GM12875 (cell line): ENCODE results near the gene XYLT2.

Experiments
- H3K4me3 ChIP-seq: one replicate; pipeline ENCODE4 v1.5.1; 2011; ENCODE audit warnings: low read depth, low read length, control low read depth
- TF ChIP-seq, protein P1 (sequence below): IDR thresholded peaks from 2 replicates; pipeline ENCODE4 v1.5.1; 2011; ENCODE audit warnings: low read depth, mild to moderate bottlenecking, control low read depth, inconsistent platforms, low read length, moderate library complexity, borderline replicate concordance; ENCODE audit not compliant: insufficient read depth

Gene XYLT2

DNA sequence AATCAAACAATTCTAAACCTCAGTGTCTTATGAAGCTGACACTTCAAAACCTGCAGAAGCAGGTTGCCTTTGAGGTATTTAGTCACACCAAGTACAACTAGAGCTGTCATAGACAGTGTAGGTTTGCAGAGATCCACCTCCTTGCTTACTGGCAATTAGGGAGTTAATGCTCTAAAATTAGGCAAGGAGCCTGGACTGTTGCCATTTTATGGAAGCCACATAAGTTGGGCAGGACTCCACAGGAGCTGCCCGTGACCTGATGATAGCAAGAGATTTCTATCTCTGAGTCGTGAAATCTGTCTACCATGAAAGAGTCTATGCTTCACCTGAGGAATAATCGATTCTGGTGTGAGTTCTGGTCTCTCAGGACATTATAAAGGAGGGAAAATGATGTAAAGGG is 36.0 kb downstream of the XYLT2 start:
- no peak overlapping the region for H3K4me3 ChIP-seq
- TF ChIP-seq, protein P1, sequence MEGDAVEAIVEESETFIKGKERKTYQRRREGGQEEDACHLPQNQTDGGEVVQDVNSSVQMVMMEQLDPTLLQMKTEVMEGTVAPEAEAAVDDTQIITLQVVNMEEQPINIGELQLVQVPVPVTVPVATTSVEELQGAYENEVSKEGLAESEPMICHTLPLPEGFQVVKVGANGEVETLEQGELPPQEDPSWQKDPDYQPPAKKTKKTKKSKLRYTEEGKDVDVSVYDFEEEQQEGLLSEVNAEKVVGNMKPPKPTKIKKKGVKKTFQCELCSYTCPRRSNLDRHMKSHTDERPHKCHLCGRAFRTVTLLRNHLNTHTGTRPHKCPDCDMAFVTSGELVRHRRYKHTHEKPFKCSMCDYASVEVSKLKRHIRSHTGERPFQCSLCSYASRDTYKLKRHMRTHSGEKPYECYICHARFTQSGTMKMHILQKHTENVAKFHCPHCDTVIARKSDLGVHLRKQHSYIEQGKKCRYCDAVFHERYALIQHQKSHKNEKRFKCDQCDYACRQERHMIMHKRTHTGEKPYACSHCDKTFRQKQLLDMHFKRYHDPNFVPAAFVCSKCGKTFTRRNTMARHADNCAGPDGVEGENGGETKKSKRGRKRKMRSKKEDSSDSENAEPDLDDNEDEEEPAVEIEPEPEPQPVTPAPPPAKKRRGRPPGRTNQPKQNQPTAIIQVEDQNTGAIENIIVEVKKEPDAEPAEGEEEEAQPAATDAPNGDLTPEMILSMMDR: no peak

DNA sequence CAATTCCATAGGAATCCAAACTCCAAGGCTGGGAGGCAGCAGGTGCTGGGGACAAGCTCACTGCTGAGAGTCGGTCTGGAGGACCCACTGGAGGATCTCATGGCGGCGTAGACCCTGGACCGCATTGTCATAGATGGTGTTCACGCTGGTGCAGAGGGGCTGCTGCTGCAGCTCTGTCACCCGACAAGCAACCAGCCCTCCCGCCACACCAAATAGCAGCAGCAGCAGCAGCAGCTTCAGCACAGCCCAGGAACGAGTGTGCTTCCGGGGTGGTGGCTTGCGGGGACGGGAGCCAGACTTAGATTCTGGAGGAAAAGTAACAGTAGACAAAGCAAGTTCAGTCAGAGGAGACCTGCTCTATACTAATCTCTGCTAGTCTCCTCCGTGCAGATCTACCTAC is 37.0 kb downstream of the XYLT2 start:
- no peak overlapping the region for H3K4me3 ChIP-seq
- TF ChIP-seq, protein P1: no peak

DNA sequence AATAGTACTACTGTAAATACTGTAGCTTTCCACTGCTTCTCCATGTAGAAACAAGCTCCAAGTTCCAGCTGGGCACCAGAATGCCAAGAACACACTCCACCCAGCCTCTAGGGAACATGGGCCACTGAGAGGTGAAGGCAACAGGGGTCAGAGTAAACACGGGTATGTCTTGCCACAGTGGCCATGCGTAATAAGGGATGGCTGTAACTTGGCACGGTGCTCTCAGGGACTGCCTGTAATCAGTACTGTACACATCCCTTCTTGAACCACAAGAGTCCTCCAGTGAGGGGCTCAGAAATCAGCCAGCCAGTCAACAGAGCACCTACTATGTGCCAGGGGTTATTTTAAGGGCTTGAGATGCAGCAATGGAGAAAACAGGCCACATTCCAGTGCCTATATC is 40.6 kb downstream of the XYLT2 start:
- TF ChIP-seq, protein P1: no peak
- H3K4me3 ChIP-seq: no peak overlapping the region

DNA sequence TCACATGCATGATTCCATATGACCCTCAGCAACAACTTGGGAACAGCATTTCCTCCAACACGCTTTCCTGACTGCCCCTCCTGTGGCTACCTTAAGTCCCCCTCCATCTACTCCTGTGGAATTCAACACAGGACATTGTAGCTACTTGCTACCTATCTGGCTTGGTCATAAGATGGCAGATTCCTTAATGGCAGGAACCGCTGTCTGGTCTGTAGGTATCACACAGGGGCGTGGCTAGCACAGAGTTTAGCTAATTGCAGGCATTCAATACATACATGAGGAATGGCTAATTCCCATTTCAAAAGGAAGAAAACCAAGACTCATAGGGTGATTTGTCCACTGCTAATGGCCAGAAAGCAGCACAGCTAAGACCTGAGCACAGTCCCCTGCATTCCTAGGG is 42.8 kb downstream of the XYLT2 start:
- no peak overlapping the region for H3K4me3 ChIP-seq
- TF ChIP-seq, protein P1: no peak

DNA sequence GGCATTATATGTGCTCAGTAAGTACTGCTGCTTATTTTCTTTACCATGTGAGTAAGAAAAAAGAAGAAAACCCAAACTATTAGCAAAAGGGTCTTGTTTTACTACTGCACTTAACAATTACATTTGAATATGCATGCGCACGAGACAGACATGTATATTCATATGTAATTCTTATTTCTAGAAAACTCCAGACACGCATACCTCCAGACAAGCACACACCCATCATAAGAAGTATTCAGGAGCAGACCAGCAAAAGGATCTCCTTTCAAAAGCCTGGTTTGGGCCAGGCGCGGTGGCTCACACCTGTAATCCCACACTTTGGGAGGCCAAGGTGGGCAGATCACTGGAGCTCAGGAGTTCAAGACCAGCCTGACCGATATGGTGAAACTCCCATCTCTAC is 43.6 kb downstream of the XYLT2 start:
- no peak overlapping the region for H3K4me3 ChIP-seq
- TF ChIP-seq, protein P1: no peak

DNA sequence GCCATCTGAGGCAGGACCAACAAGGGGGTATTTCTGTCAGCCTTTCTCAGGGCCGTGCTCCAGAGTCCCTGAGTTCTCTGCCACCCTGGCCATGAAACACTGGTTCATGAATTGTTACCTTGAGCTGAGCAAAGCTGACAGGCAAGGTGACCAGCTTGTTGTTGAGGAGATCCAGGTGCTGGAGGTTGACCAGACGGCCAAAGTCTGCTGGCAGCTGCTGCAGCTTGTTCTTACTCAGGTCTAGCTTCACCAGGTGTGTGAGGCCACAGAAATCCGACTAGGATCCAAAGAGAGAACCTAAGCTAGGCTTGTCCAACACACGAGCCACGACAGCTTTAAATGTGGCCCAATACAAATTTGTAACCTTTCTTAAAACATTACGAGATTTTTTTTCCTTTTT is 46.7 kb downstream of the XYLT2 start:
- TF ChIP-seq, protein P1: no peak
- H3K4me3 ChIP-seq: no peak overlapping the region

DNA sequence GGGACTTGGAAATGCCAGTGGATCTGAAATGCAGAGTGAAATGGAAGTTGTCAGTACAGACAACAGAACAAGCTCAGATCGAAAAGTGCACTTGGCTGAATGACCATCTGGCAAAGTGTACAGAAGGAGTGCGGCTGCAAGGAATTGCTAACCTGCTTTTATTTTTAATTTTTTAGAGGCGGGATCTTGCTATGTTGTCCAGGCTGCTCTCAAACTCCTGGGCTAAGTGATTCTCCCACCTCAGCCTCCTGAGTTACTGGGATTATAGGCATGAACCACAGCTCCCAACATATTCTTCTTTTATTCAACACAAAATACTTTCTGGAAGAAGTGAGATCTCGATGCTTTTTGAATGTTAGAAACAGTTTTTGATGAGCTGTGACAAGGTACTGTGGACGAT is 47.8 kb downstream of the XYLT2 start:
- TF ChIP-seq, protein P1: no peak
- no peak overlapping the region for H3K4me3 ChIP-seq
